ENCODE measurements around the gene RGL2. TPM values are rescaled to one million over a fixed set of nuclear protein-coding genes. Genes with fewer than 3 reads are reported as not detected.

RGL2 gene
- total RNA-seq, 4 donors from 2014 or later = 53.7 to 83.0 (median 60.7) TPM

- Histone ChIP-seq H3K27ac (peak overlapping the region; percentile 86 to 92 (median 88)), H3K27me3 (peaks cover 13% of the 10 kb centered on the region), H3K4me1 (peaks cover 3 to 32% (median 20%) of the 10 kb centered on the region in 3 donors), H3K9me3 (no peaks in the 10 kb centered on the region), H3K36me3 (peaks cover 0 to 18% of the 10 kb centered on the region in 2 donors), H3K4me3 (peak overlapping the region; percentile 24 to 57)
- TF ChIP-seq POLR2AphosphoS5 (IDR thresholded peaks at IDR 0.05) (no peak), CTCF (IDR thresholded peaks at IDR 0.05) (peak in 1 of 4 experiments; percentile 33), POLR2A (IDR thresholded peaks at IDR 0.05) (no peak), EP300 (IDR thresholded peaks at IDR 0.05) (no peak)
- peak; percentile 6 for ATAC-seq
- WGBS, 2 donors (ENCODE audit: low coverage in 1 of 2) = 0% methylated on average over 1 of the region's 18 CpGs; no CpG with 5 or more reads in 1 of the 2 donors
Measured at GRCh38 chr6:33248643-33248931, 50.2 kb downstream of the RGL2 start.

- Histone ChIP-seq H3K4me3 (peak overlapping the region; percentile 24 to 57), H3K9me3 (no peaks in the 10 kb centered on the region)
- ATAC-seq = peak; percentile 51
Measured at GRCh38 chr6:33247977-33248642, 50.6 kb downstream of the RGL2 start.

GRCh38 chr6:33243476-33243875 lies 55.3 kb downstream of the RGL2 start:
- Histone ChIP-seq H3K4me3 (no peak overlapping the region), H3K4me1 (peaks cover 0 to 9% (median 6%) of the 10 kb centered on the region in 3 donors), H3K27ac (no peak overlapping the region), H3K27me3 (peaks cover 40% of the 10 kb centered on the region), H3K36me3 (no peaks in the 10 kb centered on the region), H3K9me3 (no peaks in the 10 kb centered on the region)
- ATAC-seq = no peak
- WGBS, 2 donors (ENCODE audit: low coverage in 1 of 2) = 13 to 50% methylated on average over 1 of the region's 1 CpG
- TF ChIP-seq POLR2AphosphoS5 (IDR thresholded peaks at IDR 0.05) (no peak), CTCF (IDR thresholded peaks at IDR 0.05) (no peak), POLR2A (IDR thresholded peaks at IDR 0.05) (no peak)

More at GRCh38 chr6:33247977-33248642, 50.6 kb downstream of the RGL2 start:
- peak overlapping the region; percentile 86 to 92 (median 88) for H3K27ac ChIP-seq
- TF ChIP-seq CTCF (IDR thresholded peaks at IDR 0.05) (peak; percentile 97 to 99 (median 98)), POLR2A (IDR thresholded peaks at IDR 0.05) (no peak), POLR2AphosphoS5 (IDR thresholded peaks at IDR 0.05) (peak; percentile 25)
- WGBS, 2 donors (ENCODE audit: low coverage in 1 of 2) = 3 to 13% methylated on average over 6 to 8 of the region's 28 CpGs
- H3K4me1 ChIP-seq = peaks cover 3 to 32% (median 20%) of the 10 kb centered on the region in 3 donors
- H3K27me3 ChIP-seq = peaks cover 13% of the 10 kb centered on the region
- peaks cover 0 to 18% of the 10 kb centered on the region in 2 donors for H3K36me3 ChIP-seq

- no peaks in the 10 kb centered on the region for H3K4me1 ChIP-seq
- no peaks in the 10 kb centered on the region for H3K36me3 ChIP-seq
- no peak overlapping the region for H3K27ac ChIP-seq
- TF ChIP-seq CTCF (IDR thresholded peaks at IDR 0.05) (no peak), POLR2A (IDR thresholded peaks at IDR 0.05) (no peak), POLR2AphosphoS5 (IDR thresholded peaks at IDR 0.05) (no peak), EP300 (IDR thresholded peaks at IDR 0.05) (no peak)
- peaks cover 51% of the 10 kb centered on the region for H3K27me3 ChIP-seq
- no peaks in the 10 kb centered on the region for H3K9me3 ChIP-seq
- no peak for ATAC-seq
- H3K4me3 ChIP-seq = no peak overlapping the region
- WGBS, 2 donors (ENCODE audit: low coverage in 1 of 2) = 44 to 47% methylated on average over 3 of the region's 3 CpGs
Measured at GRCh38 chr6:33241968-33242367, 56.8 kb downstream of the RGL2 start.

Other genes starting within 250 kb of the RGL2 start
- gene HLA-DPA1, start 225.3 kb downstream of the RGL2 start, total RNA-seq = 100 to 1,000 TPM in 1 of 4 donors, 10 to 100 TPM in 3; 20.2 to 125 (median 45.4) TPM
- gene HLA-DPB1, start 223.0 kb downstream of the RGL2 start, total RNA-seq = 10 to 100 TPM; 32.1 to 86.3 (median 66.9) TPM
- gene COL11A2, start 106.5 kb downstream of the RGL2 start, total RNA-seq = 1 to 10 TPM in 1 of 4 donors, under 1 TPM in 3; 0.35 to 1.4 (median 0.45) TPM
- 10 to 100 TPM; 20.0 to 38.8 (median 28.9) TPM for gene RXRB, start 98.3 kb downstream of the RGL2 start, total RNA-seq
- 10 to 100 TPM; 54.6 to 79.9 (median 66.4) TPM for gene SLC39A7, start 98.1 kb downstream of the RGL2 start, total RNA-seq
- 10 to 100 TPM in 3 of 4 donors, 1 to 10 TPM in 1; 2.2 to 16.1 (median 12.2) TPM for gene HSD17B8, start 94.3 kb downstream of the RGL2 start, total RNA-seq
- 10 to 100 TPM; 12.5 to 23.8 (median 17.7) TPM for gene RING1, start 90.4 kb downstream of the RGL2 start, total RNA-seq
- 10 to 100 TPM; 18.1 to 45.5 (median 31.5) TPM for gene VPS52, start 27.1 kb downstream of the RGL2 start, total RNA-seq
- gene RPS18, start 26.9 kb downstream of the RGL2 start, total RNA-seq = 1,000 to 10,000 TPM; 1,175 to 3,464 (median 2,399) TPM
- 10 to 100 TPM; 12.2 to 23.8 (median 17.3) TPM for gene B3GALT4, start 21.8 kb downstream of the RGL2 start, total RNA-seq
- 10 to 100 TPM; 26.4 to 39.2 (median 35.6) TPM for gene WDR46, start 9.7 kb downstream of the RGL2 start, total RNA-seq
- gene PFDN6, start 9.3 kb downstream of the RGL2 start, total RNA-seq = 10 to 100 TPM; 40.6 to 55.5 (median 50.6) TPM
- gene TAPBP, start 15.1 kb upstream of the RGL2 start, total RNA-seq = 100 to 1,000 TPM in 1 of 4 donors, 10 to 100 TPM in 3; 62.9 to 136 (median 69.2) TPM
- 10 to 100 TPM; 19.3 to 20.9 (median 20.1) TPM for gene ZBTB22, start 18.8 kb upstream of the RGL2 start, total RNA-seq
- gene DAXX, start 24.0 kb upstream of the RGL2 start, total RNA-seq = 10 to 100 TPM; 29.7 to 49.0 (median 48.1) TPM
- under 1 TPM in 2 of 4 donors, not detected in 2; 0.67 to 0.79 TPM for gene KIFC1, start 92.9 kb upstream of the RGL2 start, total RNA-seq
- gene PHF1, start 112.1 kb upstream of the RGL2 start, total RNA-seq = 10 to 100 TPM; 73.0 to 91.0 (median 86.1) TPM
- 100 to 1,000 TPM in 3 of 4 donors, 10 to 100 TPM in 1; 90.2 to 144 (median 124) TPM for gene CUTA, start 119.2 kb upstream of the RGL2 start, total RNA-seq
- 10 to 100 TPM in 3 of 4 donors, 1 to 10 TPM in 1; 9.1 to 15.9 (median 12.7) TPM for gene SYNGAP1, start 121.1 kb upstream of the RGL2 start, total RNA-seq
- gene ZBTB9, start 155.6 kb upstream of the RGL2 start, total RNA-seq = 1 to 10 TPM; 2.2 to 4.0 (median 3.2) TPM

Measured in gastroesophageal sphincter (tissue), 4 donors.